Liver (tissue), 9 donors: ENCODE measurements around the gene FGD2. TPM values are rescaled to one million over a fixed set of nuclear protein-coding genes. Genes with fewer than 3 reads are reported as not detected.

Source experiments
- DNase-seq: peaks from one replicate; pipeline ENCODE4 v3.0.0-alpha.2; 2017; ENCODE audit warnings: low spot score
- H3K27ac ChIP-seq, 2 donors: one replicate each; pipeline ENCODE4 v1.7.0; 2013; ENCODE audit warnings: inconsistent platforms in 2 of 2, low read length in 2 of 2, control low read depth in 1 of 2, low read depth in 1 of 2, mild to moderate bottlenecking in 1 of 2
- H3K27me3 ChIP-seq, 4 donors: one replicate each; pipeline versions ENCODE4 v1.6.1 to v1.7.0; 2013; ENCODE audit warnings: low read length in 3 of 4, inconsistent platforms in 1 of 4, mild to moderate bottlenecking in 1 of 4, moderate library complexity in 1 of 4; ENCODE audit not compliant: control insufficient read depth in 4 of 4, insufficient read depth in 4 of 4
- H3K36me3 ChIP-seq, 4 donors: one replicate each; pipeline versions ENCODE4 v1.6.1 to v1.7.0; 2013; ENCODE audit warnings: low read length in 3 of 4, mild to moderate bottlenecking in 3 of 4, low read depth in 1 of 4, moderate library complexity in 1 of 4; ENCODE audit not compliant: control insufficient read depth in 4 of 4, insufficient read depth in 3 of 4
- H3K4me1 ChIP-seq, 4 donors: one replicate each; pipeline versions ENCODE4 v1.6.1 to v1.7.0; 2013; ENCODE audit warnings: low read length in 3 of 4, mild to moderate bottlenecking in 3 of 4, moderate library complexity in 1 of 4; ENCODE audit not compliant: control insufficient read depth in 4 of 4, insufficient read depth in 4 of 4
- H3K4me3 ChIP-seq, 3 donors: one replicate each; pipeline versions ENCODE4 v1.6.1 to v1.7.0; 2013; ENCODE audit warnings: low read length in 3 of 3, control low read depth in 1 of 3, low read depth in 1 of 3, mild to moderate bottlenecking in 1 of 3
- H3K9ac ChIP-seq, 2 donors: one replicate each; pipeline ENCODE4 v1.7.0; 2013; ENCODE audit warnings: low read length in 2 of 2, mild to moderate bottlenecking in 2 of 2, moderate library complexity in 2 of 2, control low read depth in 1 of 2, low read depth in 1 of 2
- H3K9me3 ChIP-seq, 4 donors: one replicate each; pipeline versions ENCODE4 v1.6.1 to v1.7.0; 2013; ENCODE audit warnings: low read length in 3 of 4; ENCODE audit not compliant: control insufficient read depth in 4 of 4
- ATF3 ChIP-seq: IDR thresholded peaks from 2 replicates; pipeline ENCODE4 v1.6.1; 2016; ENCODE audit warnings: antibody characterized with exemption
- EGR1 ChIP-seq, 2 donors: IDR thresholded peaks; 2 replicates each; pipeline ENCODE4 v1.6.1; 2016 to 2018; ENCODE audit warnings: antibody characterized with exemption in 2 of 2, low read depth in 2 of 2
- FOXA1 ChIP-seq: IDR thresholded peaks from 2 replicates; pipeline ENCODE4 v1.6.1; 2016; ENCODE audit warnings: antibody characterized with exemption
- FOXA2 ChIP-seq: IDR thresholded peaks from 2 replicates; pipeline ENCODE4 v1.6.1; 2016; ENCODE audit warnings: antibody characterized with exemption
- GABPA ChIP-seq, 2 donors: IDR thresholded peaks in 1 of 2; conservative IDR thresholded peaks in 1 of 2; 2 replicates each; pipeline ENCODE4 v1.6.1; 2016; ENCODE audit warnings: antibody characterized with exemption in 2 of 2, mild to moderate bottlenecking in 1 of 2, moderate library complexity in 1 of 2
- HNF4A ChIP-seq, 2 donors: conservative IDR thresholded peaks; 2 replicates each; pipeline ENCODE4 v1.6.1; 2016; ENCODE audit warnings: antibody characterized with exemption in 2 of 2, mild to moderate bottlenecking in 2 of 2
- HNF4G ChIP-seq: IDR thresholded peaks from 2 replicates; pipeline ENCODE4 v1.6.1; 2016; ENCODE audit warnings: antibody characterized with exemption
- JUND ChIP-seq, 2 donors: IDR thresholded peaks; 2 replicates each; pipeline ENCODE4 v1.6.1; 2016; ENCODE audit warnings: antibody characterized with exemption in 2 of 2
- MAX ChIP-seq: IDR thresholded peaks from 2 replicates; pipeline ENCODE4 v1.6.1; 2016; ENCODE audit warnings: antibody characterized with exemption
- NR2F2 ChIP-seq: IDR thresholded peaks from 2 replicates; pipeline ENCODE4 v1.6.1; 2016; ENCODE audit warnings: antibody characterized with exemption
- RAD21 ChIP-seq, 2 donors: IDR thresholded peaks; 2 replicates each; pipeline ENCODE4 v1.6.1; 2016; ENCODE audit warnings: antibody characterized with exemption in 2 of 2, mild to moderate bottlenecking in 2 of 2
- REST ChIP-seq: IDR thresholded peaks from 2 replicates; pipeline ENCODE4 v1.6.1; 2016; ENCODE audit warnings: antibody characterized with exemption, mild to moderate bottlenecking
- RXRA ChIP-seq, 2 donors: IDR thresholded peaks; 2 replicates each; pipeline ENCODE4 v1.6.1; 2017 to 2018; ENCODE audit warnings: antibody characterized with exemption in 2 of 2, mild to moderate bottlenecking in 1 of 2
- SP1 ChIP-seq: IDR thresholded peaks from 2 replicates; pipeline ENCODE4 v1.6.1; 2018; ENCODE audit warnings: antibody characterized with exemption, mild to moderate bottlenecking
- TAF1 ChIP-seq: conservative IDR thresholded peaks from 2 replicates; pipeline ENCODE4 v1.6.1; 2016; ENCODE audit warnings: antibody characterized with exemption, mild to moderate bottlenecking
- YY1 ChIP-seq: IDR thresholded peaks from 2 replicates; pipeline ENCODE4 v1.6.1; 2016; ENCODE audit warnings: antibody characterized with exemption, mild to moderate bottlenecking
- ZBTB33 ChIP-seq: IDR thresholded peaks from 2 replicates; pipeline ENCODE4 v1.6.1; 2016; ENCODE audit warnings: antibody characterized with exemption
- WGBS: extraction: QIAGEN DNeasy Blood & Tissue Kit; methylation state at CpG from one replicate; pipeline ENCODE4 v1.1.7; 2013; 5-methylcytosine and 5-hydroxymethylcytosine counted together
- polyA plus RNA-seq, 2 donors: library from polyadenylated mRNA; stranded (reverse) in 1 of 2; unstranded in 1 of 2; fragments of 200-250 nt in 1 of 2; fragments of >200 nt in 1 of 2; fragmentation: Nextera tagmentation in 1 of 2; extraction: Ambion mirVana in 1 of 2; gene quantifications; one replicate each; pipeline versions ENCODE4 v1.2.1 to v1.2.3, GENCODE V29; 2013 to 2015
- total RNA-seq, 2 donors: library from RNA; depleted of rRNA; stranded (reverse); fragments of >200 nt; gene quantifications; one replicate each; pipeline ENCODE4 v1.2.3, GENCODE V29; 2014
- TF ChIP-seq, protein P1 (sequence below): fragments of 150-350 bp; IDR thresholded peaks from 2 replicates; pipeline ENCODE4 v1.5.1; 2017; ENCODE audit warnings: improper control_type of control experiment, low read depth, low read length; ENCODE audit not compliant: missing input control
- donor health status: healthy.
- donor health status: healthy.
- donor health status: healthy.
- donor health status: healthy.
- donor health status: healthy.

FGD2 gene
- total and polyA plus RNA-seq, 4 donors = 4.6 to 24.4 (median 9.1) TPM

- no peak overlapping the region for H3K9ac ChIP-seq
These were observed 67.1 kb downstream of the FGD2 start for GRCh38 chr6:37072526-37072925.

DNA sequence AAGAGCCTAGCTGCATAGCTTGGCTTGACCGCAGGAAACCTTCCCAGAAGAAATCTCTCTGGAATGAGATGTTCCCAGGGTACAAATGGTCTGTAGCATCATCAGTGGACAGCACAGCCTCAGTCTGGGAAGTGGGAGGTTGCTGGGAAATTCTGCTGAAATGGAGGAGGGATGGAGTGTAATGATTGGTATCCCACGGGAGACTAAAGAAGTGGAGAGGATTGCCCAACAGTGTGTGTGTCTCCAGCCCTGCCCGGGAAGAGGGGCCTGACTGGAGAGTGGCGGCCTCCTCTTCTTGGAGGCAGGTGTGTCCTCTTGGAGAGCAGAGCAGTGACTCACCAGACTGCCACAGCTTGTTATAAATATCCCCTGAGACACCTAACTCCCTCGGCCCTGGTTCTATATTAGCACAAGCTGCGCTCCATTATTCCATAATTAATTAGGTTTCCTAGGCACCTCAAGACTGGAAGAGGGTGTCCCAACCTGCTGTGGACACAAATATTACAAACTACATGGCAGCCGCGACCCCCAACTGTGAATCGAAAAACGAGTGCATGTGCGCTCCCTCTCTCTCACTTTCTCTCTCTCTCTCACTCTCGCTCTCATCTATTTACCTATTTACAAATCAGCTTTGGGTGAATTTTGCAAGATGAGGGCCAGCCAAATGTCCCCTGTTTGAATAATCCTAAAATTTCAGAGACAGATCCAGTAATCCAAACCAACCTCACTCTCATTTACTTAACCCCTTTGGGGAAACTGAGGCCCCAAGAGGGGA is 68.8 kb downstream of the FGD2 start:
- WGBS = 49% methylated on average over 12 of the region's 12 CpGs
- peak; percentile 43 for TF ChIP-seq SP1
- peak; percentile 30 for TF ChIP-seq ZBTB33
- TF ChIP-seq RAD21 (IDR thresholded peaks at IDR 0.05) = peak in 1 of 2 donors; percentile 22
- TF ChIP-seq ATF3 = peak; percentile 21
- no peak for TF ChIP-seq EGR1 (IDR thresholded peaks at IDR 0.05; ENCODE audit: low read depth in 2 of 2)
- peak; percentile 38 for TF ChIP-seq FOXA1
- TF ChIP-seq GABPA (IDR thresholded peaks at IDR 0.05 in 1 of 2, conservative IDR thresholded peaks at IDR 0.05 in 1 of 2) = peak in 1 of 2 donors; percentile 25
- TF ChIP-seq FOXA2 = peak; percentile 77
- TF ChIP-seq YY1 = peak; percentile 70
- peak in 1 of 2 donors; percentile 46 for TF ChIP-seq RXRA (IDR thresholded peaks at IDR 0.05)
- peak in 1 of 2 donors; percentile 1 for TF ChIP-seq JUND (IDR thresholded peaks at IDR 0.05)
- TF ChIP-seq, protein P1, sequence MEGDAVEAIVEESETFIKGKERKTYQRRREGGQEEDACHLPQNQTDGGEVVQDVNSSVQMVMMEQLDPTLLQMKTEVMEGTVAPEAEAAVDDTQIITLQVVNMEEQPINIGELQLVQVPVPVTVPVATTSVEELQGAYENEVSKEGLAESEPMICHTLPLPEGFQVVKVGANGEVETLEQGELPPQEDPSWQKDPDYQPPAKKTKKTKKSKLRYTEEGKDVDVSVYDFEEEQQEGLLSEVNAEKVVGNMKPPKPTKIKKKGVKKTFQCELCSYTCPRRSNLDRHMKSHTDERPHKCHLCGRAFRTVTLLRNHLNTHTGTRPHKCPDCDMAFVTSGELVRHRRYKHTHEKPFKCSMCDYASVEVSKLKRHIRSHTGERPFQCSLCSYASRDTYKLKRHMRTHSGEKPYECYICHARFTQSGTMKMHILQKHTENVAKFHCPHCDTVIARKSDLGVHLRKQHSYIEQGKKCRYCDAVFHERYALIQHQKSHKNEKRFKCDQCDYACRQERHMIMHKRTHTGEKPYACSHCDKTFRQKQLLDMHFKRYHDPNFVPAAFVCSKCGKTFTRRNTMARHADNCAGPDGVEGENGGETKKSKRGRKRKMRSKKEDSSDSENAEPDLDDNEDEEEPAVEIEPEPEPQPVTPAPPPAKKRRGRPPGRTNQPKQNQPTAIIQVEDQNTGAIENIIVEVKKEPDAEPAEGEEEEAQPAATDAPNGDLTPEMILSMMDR = no peak
- TF ChIP-seq HNF4G = no peak
- peak; percentile 81 for TF ChIP-seq MAX
- no peak for TF ChIP-seq REST
- no peak for TF ChIP-seq TAF1
- no peak for TF ChIP-seq NR2F2
- TF ChIP-seq HNF4A (conservative IDR thresholded peaks at IDR 0.05) = peak; percentile 55 to 59
- Histone ChIP-seq H3K36me3 (no peaks in the 10 kb centered on the region), H3K9me3 (no peaks in the 10 kb centered on the region), H3K27me3 (no peaks in the 10 kb centered on the region), H3K4me1 (peaks cover 5 to 22% (median 17%) of the 10 kb centered on the region in 4 donors), H3K4me3 (no peak overlapping the region), H3K9ac (peak overlapping the region in 1 of 2 donors; percentile 52), H3K27ac (peak overlapping the region; percentile 79 to 83)
- no peak for DNase-seq

More at GRCh38 chr6:37072526-37072925, 67.1 kb downstream of the FGD2 start:
- Histone ChIP-seq H3K4me3 (no peak overlapping the region), H3K36me3 (no peaks in the 10 kb centered on the region), H3K4me1 (peaks cover 5 to 22% (median 15%) of the 10 kb centered on the region in 4 donors), H3K27me3 (no peaks in the 10 kb centered on the region), H3K27ac (no peak overlapping the region), H3K9me3 (no peaks in the 10 kb centered on the region)
- WGBS = 79% methylated on average over 5 of the region's 5 CpGs
- peak in 1 of 2 donors; percentile 4 for TF ChIP-seq RAD21 (IDR thresholded peaks at IDR 0.05)
- no peak for TF ChIP-seq FOXA1
- no peak for DNase-seq
